HepG2 (cell line): ENCODE data around the gene RNF8. TPM values are rescaled to one million over a fixed set of nuclear protein-coding genes. Genes with fewer than 3 reads are reported as not detected.

Source experiments
- ATAC-seq: fragments of 200-7000 bp; cut with Tn5 transposase; 3 replicates; pipeline ENCODE4 v1.9.1; 2020; ENCODE audit warnings: mild to moderate bottlenecking, moderate library complexity
- BruUV-seq: library from RNA; stranded (reverse); fragments of 400-500 nt; replicated peaks from 2 replicates; lab custom pipeline; 2021; lab: Mats Ljungman, UMichigan
- CTCF ChIA-PET: fragments of 300-600 bp; formaldehyde crosslinking; extraction: SDS; loops from one replicate; lab custom pipeline; 2021; ENCODE audit warnings: low total read pairs, inconsistent platforms, low intra/inter-chr PET ratio; lab: Yijun Ruan, JAX
- POLR2A ChIA-PET: fragments of 350-600 bp; sonication (Branson Sonifier 250); formaldehyde crosslinking; loops from one replicate; lab custom pipeline; 2020; ENCODE audit warnings: antibody characterized with exemption, inconsistent platforms; lab: Yijun Ruan, JAX
- DNase-seq: peaks from one replicate; pipeline ENCODE4 v3.0.0-alpha.2; 2015; ENCODE audit warnings: low spot score
- FAIRE-seq: peaks from 3 replicates; lab custom pipeline; 2011; peaks lifted over from hg19 to GRCh38; lab: Jason Lieb, UNC
- H2AFZ ChIP-seq: one replicate; pipeline ENCODE4 v1.6.1; 2011; ENCODE audit warnings: low read length, inconsistent platforms
- H3K27ac ChIP-seq: fragments of 300-600 bp; 3 replicates; pipeline ENCODE4 v1.8.0; 2011; ENCODE audit warnings: mixed run types, mild to moderate bottlenecking, mixed read lengths, low read length, inconsistent platforms; ENCODE audit not compliant: insufficient read depth; ENCODE audit errors: extremely low read length
- H3K27me3 ChIP-seq, 2 experiments: fragments of 200-600 bp in 1 of 2; 2 replicates in 1 of 2; 3 replicates in 1 of 2; pipeline versions ENCODE4 v1.6.0 to v1.8.0; 2011; ENCODE audit warnings: low read length in 2 of 2, mild to moderate bottlenecking in 2 of 2, moderate library complexity in 2 of 2, inconsistent platforms in 1 of 2; ENCODE audit not compliant: insufficient read depth in 2 of 2, control insufficient read depth in 1 of 2
- H3K36me3 ChIP-seq, 2 experiments: fragments of 200-600 bp in 1 of 2; replicated peaks in 1 of 2; 2 replicates in 1 of 2; 3 replicates in 1 of 2; pipeline versions ENCODE4 v1.5.1 to v1.8.0; 2011; ENCODE audit warnings: low read length in 2 of 2, inconsistent platforms in 1 of 2; ENCODE audit not compliant: insufficient read depth in 2 of 2, control insufficient read depth in 1 of 2
- H3K4me1 ChIP-seq: 2 replicates; pipeline ENCODE4 v1.5.1; 2012; ENCODE audit warnings: low read length, inconsistent platforms; ENCODE audit not compliant: insufficient read depth
- H3K4me2 ChIP-seq: 2 replicates; pipeline ENCODE4 v1.6.0; 2011; ENCODE audit warnings: low read depth, low read length, inconsistent platforms
- H3K4me3 ChIP-seq, 3 experiments: fragments of 200-600 bp in 1 of 3; sonication (generic), shearing (Covaris generic) in 1 of 3; replicated peaks in 1 of 3; 2 replicates each; pipeline ENCODE4 v1.5.1; 2011 to 2016; ENCODE audit warnings: low read length in 3 of 3, inconsistent platforms in 2 of 3, low read depth in 2 of 3, mild to moderate bottlenecking in 2 of 3, control low read depth in 1 of 3, mixed read lengths in 1 of 3; ENCODE audit not compliant: insufficient read depth in 1 of 3
- H3K79me2 ChIP-seq: one replicate; pipeline ENCODE4 v1.6.1; 2011; ENCODE audit warnings: low read length, inconsistent platforms; ENCODE audit not compliant: insufficient read depth
- H3K9ac ChIP-seq: 2 replicates; pipeline ENCODE4 v1.6.0; 2011; ENCODE audit warnings: mild to moderate bottlenecking, low read depth, low read length, inconsistent platforms; ENCODE audit not compliant: insufficient read depth
- H3K9me3 ChIP-seq: 2 replicates; pipeline ENCODE4 v1.5.1; 2012; ENCODE audit warnings: mild to moderate bottlenecking, low read length
- H4K20me1 ChIP-seq: 2 replicates; pipeline ENCODE4 v1.6.0; 2011; ENCODE audit warnings: inconsistent platforms, mild to moderate bottlenecking, low read length, moderate library complexity; ENCODE audit not compliant: insufficient read depth
- BCL6 ChIP-seq: IDR thresholded peaks from 2 replicates; pipeline ENCODE4 v1.6.1; 2016; ENCODE audit warnings: missing genetic modification reagents, missing compliant biosample characterization
- CEBPG ChIP-seq: IDR thresholded peaks from 2 replicates; pipeline ENCODE4 v1.6.1; 2016
- DR1 ChIP-seq: sonication (generic); formaldehyde crosslinking; IDR thresholded peaks from 2 replicates; pipeline ENCODE4 v1.8.0; 2021; ENCODE audit warnings: mild to moderate bottlenecking, missing genetic modification reagents, inconsistent platforms
- EZH2 ChIP-seq: conservative IDR thresholded peaks from 2 replicates; pipeline ENCODE4 v1.6.1; 2012; ENCODE audit warnings: mild to moderate bottlenecking, low read depth, low read length, moderate library complexity
- FOXP4 ChIP-seq: sonication (generic); formaldehyde crosslinking; IDR thresholded peaks from 2 replicates; pipeline ENCODE4 v1.4.0; 2020; ENCODE audit warnings: missing genetic modification reagents
- KAT2B ChIP-seq: fragments of 150-350 bp; IDR thresholded peaks from 2 replicates; pipeline ENCODE4 v1.6.1; 2014; ENCODE audit warnings: low read depth, low read length, borderline replicate concordance
- KLF6 ChIP-seq: IDR thresholded peaks from 2 replicates; pipeline ENCODE4 v1.8.0; 2016; ENCODE audit warnings: missing biosample characterization, missing genetic modification reagents
- KLF9 ChIP-seq: IDR thresholded peaks from 2 replicates; pipeline ENCODE4 v1.6.1; 2016; ENCODE audit warnings: low read depth
- MED13 ChIP-seq: sonication (generic); formaldehyde crosslinking; IDR thresholded peaks from 2 replicates; pipeline ENCODE4 v1.5.0; 2020; ENCODE audit warnings: missing genetic modification reagents
- PITX1 ChIP-seq: sonication (generic); formaldehyde crosslinking; IDR thresholded peaks from 2 replicates; pipeline ENCODE4 v1.5.1; 2020; ENCODE audit warnings: mild to moderate bottlenecking, missing genetic modification reagents
- RAD51 ChIP-seq: fragments of 450-650 bp; IDR thresholded peaks from 2 replicates; pipeline ENCODE4 v1.6.1; 2016; ENCODE audit warnings: borderline replicate concordance
- REL ChIP-seq: sonication (generic); formaldehyde crosslinking; conservative IDR thresholded peaks from 2 replicates; pipeline ENCODE4 v1.8.0; 2022; ENCODE audit warnings: mild to moderate bottlenecking, missing genetic modification reagents, moderate library complexity
- REXO4 ChIP-seq: sonication (generic); formaldehyde crosslinking; IDR thresholded peaks from 2 replicates; pipeline ENCODE4 v1.8.0; 2022; ENCODE audit warnings: missing genetic modification reagents, mild to moderate bottlenecking, borderline replicate concordance
- RFXAP ChIP-seq: sonication (generic); formaldehyde crosslinking; IDR thresholded peaks from 2 replicates; pipeline ENCODE4 v1.4.0; 2020; ENCODE audit warnings: missing genetic modification reagents, borderline replicate concordance
- TAF1 ChIP-seq: sonication (generic); formaldehyde crosslinking; IDR thresholded peaks from 2 replicates; pipeline ENCODE4 v1.4.0; 2020; ENCODE audit warnings: missing genetic modification reagents
- THAP7 ChIP-seq: sonication (generic); formaldehyde crosslinking; IDR thresholded peaks from 2 replicates; pipeline ENCODE4 v1.8.1; 2023; ENCODE audit warnings: mild to moderate bottlenecking, missing genetic modification reagents
- ZBTB43 ChIP-seq: sonication (generic); formaldehyde crosslinking; conservative IDR thresholded peaks from 2 replicates; pipeline ENCODE4 v1.4.0; 2020; ENCODE audit warnings: missing genetic modification reagents
- ZBTB8A ChIP-seq: sonication (generic); formaldehyde crosslinking; IDR thresholded peaks from 2 replicates; pipeline ENCODE4 v1.4.0; 2020; ENCODE audit warnings: mild to moderate bottlenecking, low read depth, missing genetic modification reagents, borderline replicate concordance
- ZNF337 ChIP-seq: sonication (generic); formaldehyde crosslinking; IDR thresholded peaks from 2 replicates; pipeline ENCODE4 v1.5.1; 2020; ENCODE audit warnings: missing genetic modification reagents, low read depth, mild to moderate bottlenecking, borderline replicate concordance
- ZNF580 ChIP-seq: IDR thresholded peaks from 2 replicates; pipeline ENCODE4 v1.6.1; 2016; ENCODE audit warnings: low read depth, borderline replicate concordance
- ZNF615 ChIP-seq: sonication (generic); formaldehyde crosslinking; IDR thresholded peaks from 2 replicates; pipeline ENCODE4 v1.5.0; 2020; ENCODE audit warnings: mild to moderate bottlenecking, missing genetic modification reagents, borderline replicate concordance
- ZNF740 ChIP-seq: sonication (generic); formaldehyde crosslinking; IDR thresholded peaks from 2 replicates; pipeline ENCODE4 v1.4.0; 2020; ENCODE audit warnings: missing genetic modification reagents
- WGBS: methylation state at CpG from one replicate; pipeline ENCODE4 v1.1.6; 2017; ENCODE audit warnings: low lambda C conversion rate; 5-methylcytosine and 5-hydroxymethylcytosine counted together
- in situ Hi-C: cut with HindIII; loops from 2 replicates; pipeline ENCODE4 v1.10.0; 2017; ENCODE audit warnings: low pct_unique_long_range_greater_than_20kb; ENCODE audit not compliant: extremely low pct_ligation_motif_present
- intact Hi-C: fragments of 100-400 bp; cut with micrococcal nuclease; formaldehyde crosslinking; loops from one replicate; pipeline ENCODE4 v1.10.0; 2022; ENCODE audit not compliant: unreplicated experiment
- polyA plus RNA-seq, 8 experiments: library from polyadenylated mRNA; depleted of rRNA in 3 of 8; stranded (reverse) in 7 of 8; unstranded in 1 of 8; fragments of >200 nt; fragmentation: Illumina TruSeq in 4 of 8; extraction: Trizol in 4 of 8; gene quantifications; 2 replicates each; pipeline versions ENCODE4 v1.2.1 to v1.2.3, GENCODE V29; 2011 to 2016; ENCODE audit warnings: low read depth in 4 of 8, missing spikeins in 1 of 8, mixed read lengths in 1 of 8; ENCODE audit not compliant: insufficient read depth in 1 of 8
- total RNA-seq, 5 experiments: library from RNA; depleted of rRNA; stranded (reverse); fragments of >200 nt; fragmentation: Illumina TruSeq; extraction: Trizol; gene quantifications; 2 replicates each; pipeline ENCODE4 v1.2.3, GENCODE V29; 2016; ENCODE audit warnings: low read depth in 1 of 5

The RNF8 gene
- total and polyA plus RNA-seq, 2 of the 13 experiments (the other 11 are each of a cell fraction or from before 2014, with no cell fraction given), result 21.8 to 47.6 TPM

GRCh38 chr6:37407948-37408347 lies 54.2 kb downstream of the RNF8 start (continued):
- no peak for TF ChIP-seq RFXAP (CRISPR knock-in tag)
- TF ChIP-seq DR1 (CRISPR knock-in tag), result no peak
- no peak for TF ChIP-seq ZBTB43
- no peak for TF ChIP-seq THAP7
- TF ChIP-seq BCL6 (CRISPR knock-in tag), result no peak
- TF ChIP-seq ZNF580 (CRISPR knock-in tag), result no peak
- no peak for TF ChIP-seq CEBPG

GRCh38 chr6:37409501-37409900 lies 55.7 kb downstream of the RNF8 start:
- no TSS peak for BruUV-seq
- Histone ChIP-seq H3K4me2 (no peak overlapping the region), H3K4me1 (no peaks in the 10 kb centered on the region), H3K27ac (no peak overlapping the region), H3K27me3 (no peaks in the 10 kb centered on the region), H3K4me3 (no peak overlapping the region), H3K36me3 (no peaks in the 10 kb centered on the region), H3K9me3 (no peaks in the 10 kb centered on the region), H4K20me1 (no peaks in the 10 kb centered on the region), H3K79me2 (no peaks in the 10 kb centered on the region), H2AFZ (no peak overlapping the region), H3K9ac (no peak overlapping the region)
- FAIRE-seq (no peak), DNase-seq (no peak), ATAC-seq (no peak)
- POLR2A ChIA-PET, result no interaction called here
- intact Hi-C loops, result no loop called here
- in situ Hi-C loops, result no loop called here
- CTCF ChIA-PET, result no interaction called here
- TF ChIP-seq ZNF740 (CRISPR knock-in tag), result no peak
- no peak for TF ChIP-seq ZNF337 (CRISPR knock-in tag)
- no peak for TF ChIP-seq REXO4 (CRISPR knock-in tag)
- TF ChIP-seq KLF6, result no peak
- TF ChIP-seq TAF1 (CRISPR knock-in tag), result no peak
- TF ChIP-seq REL, result no peak
- no peak for TF ChIP-seq EZH2
- TF ChIP-seq MED13 (CRISPR knock-in tag), result no peak
- TF ChIP-seq FOXP4, result no peak
- TF ChIP-seq ZNF615, result no peak
- TF ChIP-seq RAD51, result no peak
- TF ChIP-seq KLF9 (CRISPR knock-in tag), result no peak
- no peak for TF ChIP-seq KAT2B
- TF ChIP-seq ZBTB8A (CRISPR knock-in tag), result no peak
- no peak for TF ChIP-seq PITX1 (CRISPR knock-in tag)
- WGBS, result 51% methylated on average over 1 of the region's 1 CpG
